ENCODE results near the gene OR52H1. TPM values are rescaled to one million over a fixed set of nuclear protein-coding genes. Genes with fewer than 3 reads are reported as not detected.

Gene OR52H1
- total RNA-seq, 1 donor from 2014 or later: not detected

DNA sequence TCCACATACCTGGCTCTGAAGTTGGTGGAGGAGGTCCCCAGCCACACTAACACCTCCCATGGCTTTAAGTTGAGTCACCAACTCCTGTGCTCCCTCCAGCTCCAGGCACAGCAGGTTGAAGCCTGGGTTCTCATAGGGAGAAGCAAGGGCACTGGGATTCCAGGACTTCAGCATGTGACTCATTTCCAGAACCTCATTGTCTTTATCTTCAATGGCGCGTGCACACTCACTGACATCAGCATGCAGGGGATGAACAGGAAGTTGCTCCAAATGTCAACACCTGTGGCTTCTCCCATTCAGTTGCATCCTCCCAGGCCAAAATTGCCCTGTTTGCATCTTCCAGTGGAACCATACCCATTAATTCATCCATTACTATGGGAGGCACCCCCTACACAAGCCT lies 26.0 kb downstream of the OR52H1 start:
- no peaks in the 10 kb centered on the region for H3K4me1 Mint-ChIP-seq
- H3K4me3 Mint-ChIP-seq: no peak overlapping the region
- H3K27ac Mint-ChIP-seq (ENCODE audit: unreplicated experiment): no peak overlapping the region
- no peaks in the 10 kb centered on the region for H3K27me3 Mint-ChIP-seq (ENCODE audit: low read depth)
- DNase-seq (ENCODE audit: low read depth, low spot score): no peak
- TF ChIP-seq, protein P1, sequence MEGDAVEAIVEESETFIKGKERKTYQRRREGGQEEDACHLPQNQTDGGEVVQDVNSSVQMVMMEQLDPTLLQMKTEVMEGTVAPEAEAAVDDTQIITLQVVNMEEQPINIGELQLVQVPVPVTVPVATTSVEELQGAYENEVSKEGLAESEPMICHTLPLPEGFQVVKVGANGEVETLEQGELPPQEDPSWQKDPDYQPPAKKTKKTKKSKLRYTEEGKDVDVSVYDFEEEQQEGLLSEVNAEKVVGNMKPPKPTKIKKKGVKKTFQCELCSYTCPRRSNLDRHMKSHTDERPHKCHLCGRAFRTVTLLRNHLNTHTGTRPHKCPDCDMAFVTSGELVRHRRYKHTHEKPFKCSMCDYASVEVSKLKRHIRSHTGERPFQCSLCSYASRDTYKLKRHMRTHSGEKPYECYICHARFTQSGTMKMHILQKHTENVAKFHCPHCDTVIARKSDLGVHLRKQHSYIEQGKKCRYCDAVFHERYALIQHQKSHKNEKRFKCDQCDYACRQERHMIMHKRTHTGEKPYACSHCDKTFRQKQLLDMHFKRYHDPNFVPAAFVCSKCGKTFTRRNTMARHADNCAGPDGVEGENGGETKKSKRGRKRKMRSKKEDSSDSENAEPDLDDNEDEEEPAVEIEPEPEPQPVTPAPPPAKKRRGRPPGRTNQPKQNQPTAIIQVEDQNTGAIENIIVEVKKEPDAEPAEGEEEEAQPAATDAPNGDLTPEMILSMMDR (conservative IDR thresholded peaks at IDR 0.05): no peak
- no peaks in the 10 kb centered on the region for H3K36me3 Mint-ChIP-seq (ENCODE audit: low read depth)
- no peaks in the 10 kb centered on the region for H3K9me3 Mint-ChIP-seq

DNA sequence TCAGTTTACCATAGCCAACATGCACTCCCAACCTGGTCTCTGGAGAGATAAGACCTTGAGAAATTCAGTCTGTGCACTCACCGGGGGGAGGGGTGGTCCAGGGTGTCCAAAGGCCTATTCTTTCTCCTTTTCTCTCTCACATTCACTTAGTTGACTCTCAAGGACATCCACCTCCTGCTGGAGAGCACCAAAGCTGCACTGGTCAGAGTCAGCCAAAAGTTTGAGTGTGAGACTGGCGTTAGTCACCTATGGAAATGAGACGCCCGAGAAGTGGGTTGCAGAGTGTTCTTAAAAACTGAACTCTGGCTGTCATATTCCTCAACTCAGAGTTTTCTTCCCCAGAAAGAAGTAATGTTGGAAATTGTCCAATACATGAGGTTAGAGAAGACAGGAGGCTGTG lies 26.8 kb downstream of the OR52H1 start:
- Mint-ChIP-seq H3K27ac (ENCODE audit: unreplicated experiment) (no peak overlapping the region), H3K4me1 (no peaks in the 10 kb centered on the region), H3K9me3 (no peaks in the 10 kb centered on the region)

DNA sequence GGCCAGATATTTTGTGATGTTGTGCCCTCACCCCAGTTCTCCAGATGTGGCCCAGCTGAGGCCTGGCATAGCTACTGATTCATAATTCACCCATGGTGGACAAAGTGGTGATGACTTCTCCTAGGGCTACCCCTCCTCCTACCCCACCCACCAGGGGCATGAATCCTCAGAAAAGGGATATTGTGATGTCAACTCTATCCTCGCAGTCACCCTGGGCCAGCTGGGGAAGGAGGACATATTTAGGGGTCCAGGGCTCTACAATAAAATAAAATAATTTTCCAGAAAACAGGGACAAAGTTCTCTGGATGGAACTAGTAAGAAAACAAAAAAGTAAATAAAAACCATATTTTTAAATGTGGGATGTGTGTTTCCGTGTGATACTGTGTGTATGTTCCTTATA lies 31.7 kb downstream of the OR52H1 start, which contains the start of gene UBQLNL:
Gene UBQLNL (minus strand): TSS at position 101 of the 400 bp plus-strand sequence. CDS start 258 bp downstream, outside the sequence.
- Mint-ChIP-seq H3K9me3 (no peaks in the 10 kb centered on the region), H3K4me1 (no peaks in the 10 kb centered on the region), H3K27ac (ENCODE audit: unreplicated experiment) (no peak within 1 kb of the TSS), H3K4me3 (no peak within 1 kb of the TSS), H3K27me3 (ENCODE audit: low read depth) (no peaks in the 10 kb centered on the region), H3K36me3 (ENCODE audit: low read depth) (no peaks in the 10 kb centered on the region)
- TF ChIP-seq, protein P1 (conservative IDR thresholded peaks at IDR 0.05): no peak
- no peak for DNase-seq (ENCODE audit: low read depth, low spot score)

More for the DNA sequence above, 26.8 kb downstream of the OR52H1 start:
- Mint-ChIP-seq H3K36me3 (ENCODE audit: low read depth) (no peaks in the 10 kb centered on the region), H3K4me3 (no peak overlapping the region), H3K27me3 (ENCODE audit: low read depth) (no peaks in the 10 kb centered on the region)
- DNase-seq (ENCODE audit: low read depth, low spot score): no peak
- TF ChIP-seq, protein P1 (conservative IDR thresholded peaks at IDR 0.05): no peak

DNA sequence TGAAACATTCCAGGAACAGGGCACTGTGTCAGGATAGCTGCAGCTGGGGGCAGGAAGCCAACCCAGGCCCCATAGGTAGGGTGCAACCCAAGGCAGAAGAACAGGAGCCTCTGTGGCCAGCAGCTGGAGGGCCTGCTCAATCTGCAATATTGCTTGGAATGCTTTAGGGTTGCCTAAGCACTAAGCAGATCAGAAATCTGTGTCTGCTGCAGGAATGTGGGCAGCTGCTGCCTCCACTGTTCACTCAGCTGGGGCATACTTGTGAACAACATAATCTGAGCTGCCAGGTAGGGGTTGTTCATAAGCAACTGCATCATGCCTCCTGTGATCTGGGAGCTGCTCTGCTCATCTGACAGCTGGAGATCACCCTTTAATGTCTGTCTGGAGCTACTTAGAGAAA lies 33.5 kb downstream of the OR52H1 start:
- H3K4me1 Mint-ChIP-seq: no peaks in the 10 kb centered on the region
- H3K4me3 Mint-ChIP-seq: no peak overlapping the region
- no peak overlapping the region for H3K27ac Mint-ChIP-seq (ENCODE audit: unreplicated experiment)
- H3K9me3 Mint-ChIP-seq: no peaks in the 10 kb centered on the region
- no peaks in the 10 kb centered on the region for H3K36me3 Mint-ChIP-seq (ENCODE audit: low read depth)
- no peak for DNase-seq (ENCODE audit: low read depth, low spot score)
- TF ChIP-seq, protein P1 (conservative IDR thresholded peaks at IDR 0.05): no peak
- peaks cover 2% of the 10 kb centered on the region for H3K27me3 Mint-ChIP-seq (ENCODE audit: low read depth)

DNA sequence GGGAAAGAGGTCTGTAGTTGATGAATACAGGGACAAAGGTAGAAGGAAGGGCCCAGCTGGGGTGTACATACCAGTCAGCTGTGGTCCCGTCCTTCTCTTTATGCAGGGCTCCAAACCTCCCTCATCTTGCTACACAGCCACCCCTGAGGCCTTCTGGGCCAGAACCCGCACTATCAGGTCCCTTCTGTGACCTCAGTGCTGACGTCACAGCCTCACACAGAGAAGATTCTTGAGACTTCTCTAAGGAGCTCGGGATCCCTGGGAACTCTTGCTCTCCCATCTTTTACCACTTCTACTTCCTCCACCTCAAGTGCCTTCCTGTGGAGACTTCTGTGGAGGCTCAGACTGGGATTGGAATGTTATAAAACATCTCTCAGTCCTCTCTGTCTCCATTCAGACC lies 38.5 kb downstream of the OR52H1 start, which contains the start of gene UBQLN3:
Gene UBQLN3 (minus strand): TSS at position 155 of the 400 bp plus-strand sequence. CDS start 399 bp downstream, outside the sequence.
- no peak for DNase-seq (ENCODE audit: low read depth, low spot score)
- H3K4me1 Mint-ChIP-seq: no peaks in the 10 kb centered on the region
- no peak within 1 kb of the TSS for H3K4me3 Mint-ChIP-seq
- H3K27ac Mint-ChIP-seq (ENCODE audit: unreplicated experiment): no peak within 1 kb of the TSS
- TF ChIP-seq, protein P1 (conservative IDR thresholded peaks at IDR 0.05): no peak
- no peaks in the 10 kb centered on the region for H3K9me3 Mint-ChIP-seq
- no peaks in the 10 kb centered on the region for H3K36me3 Mint-ChIP-seq (ENCODE audit: low read depth)
- peaks cover 2% of the 10 kb centered on the region for H3K27me3 Mint-ChIP-seq (ENCODE audit: low read depth)
